ENCODE results near the gene LAMA2.

- no peak for TF ChIP-seq CTCF (IDR thresholded peaks at IDR 0.05)
- no peak for TF ChIP-seq POLR2A (IDR thresholded peaks at IDR 0.05; ENCODE audit: low read depth)
- no peak for TF ChIP-seq EP300 (IDR thresholded peaks at IDR 0.05)
Measured at GRCh38 chr6:129124347-129124746, 241.4 kb downstream of the LAMA2 start.
